Tibial nerve (tissue), 3 donors: ENCODE results near the gene BAIAP2.

Experiments used
- POLR2A ChIP-seq, 2 donors: fragments of 450-650 bp; IDR thresholded peaks; one replicate each; pipeline ENCODE4 v1.6.1; 2017; ENCODE audit warnings: antibody characterized with exemption in 2 of 2, mild to moderate bottlenecking in 2 of 2, moderate library complexity in 2 of 2
- TF ChIP-seq, protein P1 (sequence below), 5 experiments: fragments of 200-600 bp in 3 of 5; fragments of 450-650 bp in 2 of 5; sonication (generic) in 3 of 5; IDR thresholded peaks; one replicate each; pipeline ENCODE4 v1.5.1; 2016 to 2019; ENCODE audit warnings: antibody characterized with exemption in 5 of 5, mild to moderate bottlenecking in 3 of 5, moderate library complexity in 2 of 5

DNA sequence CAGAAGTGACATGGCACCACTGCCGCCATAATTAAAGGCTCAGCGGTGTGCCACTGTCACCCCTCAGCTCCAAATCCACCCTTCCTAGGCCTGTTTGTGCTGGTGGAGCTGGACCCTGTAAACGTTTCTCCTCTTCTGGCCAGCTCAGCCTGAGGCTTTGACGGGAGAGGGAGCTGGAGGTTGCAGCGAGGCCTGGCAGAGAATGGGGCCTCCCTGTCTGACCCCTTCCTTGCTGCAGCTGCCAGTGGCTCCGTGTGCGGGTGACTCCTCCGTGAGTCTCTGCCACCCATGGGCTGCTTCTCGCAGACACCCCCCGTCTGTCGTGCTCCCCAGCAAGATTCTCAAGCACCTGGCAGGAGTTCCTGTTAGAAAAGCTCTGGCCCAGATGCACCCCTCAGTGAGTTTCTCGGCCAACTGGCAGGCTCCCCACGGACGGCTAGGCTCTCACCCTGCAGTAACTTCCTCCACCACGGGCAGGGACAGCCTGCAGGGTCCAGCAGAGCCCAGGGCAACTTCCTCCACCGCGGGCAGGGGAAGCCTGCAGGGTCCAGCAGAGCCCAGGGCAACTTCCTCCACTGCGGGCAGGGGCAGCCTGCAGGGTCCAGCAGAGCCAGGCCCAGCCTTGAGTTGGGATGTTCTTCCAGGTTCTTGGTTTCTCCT is 48.0 kb upstream of the BAIAP2 start:
- TF ChIP-seq, protein P1, sequence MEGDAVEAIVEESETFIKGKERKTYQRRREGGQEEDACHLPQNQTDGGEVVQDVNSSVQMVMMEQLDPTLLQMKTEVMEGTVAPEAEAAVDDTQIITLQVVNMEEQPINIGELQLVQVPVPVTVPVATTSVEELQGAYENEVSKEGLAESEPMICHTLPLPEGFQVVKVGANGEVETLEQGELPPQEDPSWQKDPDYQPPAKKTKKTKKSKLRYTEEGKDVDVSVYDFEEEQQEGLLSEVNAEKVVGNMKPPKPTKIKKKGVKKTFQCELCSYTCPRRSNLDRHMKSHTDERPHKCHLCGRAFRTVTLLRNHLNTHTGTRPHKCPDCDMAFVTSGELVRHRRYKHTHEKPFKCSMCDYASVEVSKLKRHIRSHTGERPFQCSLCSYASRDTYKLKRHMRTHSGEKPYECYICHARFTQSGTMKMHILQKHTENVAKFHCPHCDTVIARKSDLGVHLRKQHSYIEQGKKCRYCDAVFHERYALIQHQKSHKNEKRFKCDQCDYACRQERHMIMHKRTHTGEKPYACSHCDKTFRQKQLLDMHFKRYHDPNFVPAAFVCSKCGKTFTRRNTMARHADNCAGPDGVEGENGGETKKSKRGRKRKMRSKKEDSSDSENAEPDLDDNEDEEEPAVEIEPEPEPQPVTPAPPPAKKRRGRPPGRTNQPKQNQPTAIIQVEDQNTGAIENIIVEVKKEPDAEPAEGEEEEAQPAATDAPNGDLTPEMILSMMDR (IDR thresholded peaks at IDR 0.05): no peak
- no peak for TF ChIP-seq POLR2A (IDR thresholded peaks at IDR 0.05)
